ENCODE results near the gene LCORL.

- no peak for TF ChIP-seq CTCF (IDR thresholded peaks at IDR 0.05)
- TF ChIP-seq ZFX (IDR thresholded peaks at IDR 0.05; ENCODE audit: borderline replicate concordance): no peak
Observed at GRCh38 chr4:17920681-17921080, 100.9 kb downstream of the LCORL start.

All from 22Rv1 (cell line).